IPS-20b (cell line): ENCODE results near the gene OLFM3.

Source experiments
- H3K27ac ChIP-seq: one replicate; pipeline ENCODE4 v1.5.1; 2013; ENCODE audit warnings: low read length
- H3K27me3 ChIP-seq: 2 replicates; pipeline ENCODE4 v1.6.1; 2013; ENCODE audit warnings: mild to moderate bottlenecking, low read length, inconsistent platforms; ENCODE audit not compliant: insufficient read depth
- H3K36me3 ChIP-seq: 2 replicates; pipeline ENCODE4 v1.6.1; 2013; ENCODE audit warnings: low read depth, mild to moderate bottlenecking, inconsistent platforms, low read length, moderate library complexity; ENCODE audit not compliant: insufficient read depth
- H3K4me1 ChIP-seq: 2 replicates; pipeline ENCODE4 v1.6.1; 2013; ENCODE audit warnings: mild to moderate bottlenecking, control low read depth, inconsistent platforms, low read length, moderate library complexity; ENCODE audit not compliant: insufficient read depth
- H3K4me3 ChIP-seq: 2 replicates; pipeline ENCODE4 v1.5.1; 2013; ENCODE audit warnings: mild to moderate bottlenecking, low read length, inconsistent platforms
- H3K9ac ChIP-seq: 2 replicates; pipeline ENCODE4 v1.6.1; 2013; ENCODE audit warnings: low read depth, mild to moderate bottlenecking, inconsistent platforms, low read length, moderate library complexity
- H3K9me3 ChIP-seq: 2 replicates; pipeline ENCODE4 v1.6.1; 2013; ENCODE audit warnings: mild to moderate bottlenecking, low read depth, low read length, inconsistent platforms; ENCODE audit not compliant: insufficient read depth

The OLFM3 gene

DNA sequence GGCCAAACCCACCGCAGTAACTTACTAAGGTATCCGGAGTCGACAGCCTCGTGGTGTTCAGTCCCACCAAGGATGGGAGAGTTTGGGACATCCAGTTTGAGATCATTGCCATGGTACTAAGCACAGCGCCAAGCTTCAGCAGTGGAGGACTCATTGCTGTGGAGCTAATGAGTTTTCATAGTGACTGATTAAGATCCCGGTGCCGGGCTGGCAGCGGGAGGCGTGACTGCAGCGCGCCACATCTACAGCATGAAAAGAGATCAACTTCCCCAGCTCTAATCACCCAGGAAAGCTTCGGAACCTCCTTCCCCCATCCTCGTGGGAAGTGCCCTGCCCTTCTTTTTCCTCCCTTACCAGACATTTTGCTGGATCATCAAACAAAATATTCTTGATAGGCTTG is 149.9 kb downstream of the OLFM3 start:
- H3K9ac ChIP-seq: peak overlapping the region; percentile 57; the same call in 1 of the 2 replicates
- no peaks in the 10 kb centered on the region for H3K27me3 ChIP-seq
- H3K36me3 ChIP-seq: no peaks in the 10 kb centered on the region
- peaks cover 24% of the 10 kb centered on the region; the same call in 1 of the 2 replicates for H3K4me1 ChIP-seq
- H3K27ac ChIP-seq: no peak overlapping the region
- peak overlapping the region; percentile 68 for H3K4me3 ChIP-seq
- no peaks in the 10 kb centered on the region for H3K9me3 ChIP-seq

DNA sequence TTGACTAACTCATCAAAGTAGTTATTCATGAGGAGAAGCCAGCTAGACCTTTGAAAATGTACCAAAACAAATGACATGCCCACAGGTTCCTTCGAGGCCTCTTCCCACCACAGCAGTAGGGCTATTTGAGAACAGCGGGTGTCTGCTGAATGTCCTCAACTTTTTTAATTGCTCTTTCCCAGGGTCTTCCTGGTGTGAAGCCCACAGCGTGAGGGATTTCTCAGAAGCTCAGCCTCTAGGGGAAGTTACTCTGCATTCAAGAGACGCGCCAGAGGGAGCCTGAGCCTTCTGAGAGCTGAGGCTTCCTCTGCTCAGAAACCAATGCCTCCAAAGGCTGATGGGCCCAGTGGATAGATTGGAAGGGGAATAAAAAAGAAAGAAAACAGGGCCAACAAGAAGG is 153.6 kb downstream of the OLFM3 start:
- H3K9ac ChIP-seq: no peak overlapping the region
- H3K9me3 ChIP-seq: no peaks in the 10 kb centered on the region
- no peaks in the 10 kb centered on the region for H3K27me3 ChIP-seq
- H3K4me3 ChIP-seq: no peak overlapping the region
- no peaks in the 10 kb centered on the region for H3K36me3 ChIP-seq
- peaks cover 20% of the 10 kb centered on the region; the same call in 1 of the 2 replicates for H3K4me1 ChIP-seq
- H3K27ac ChIP-seq: no peak overlapping the region

DNA sequence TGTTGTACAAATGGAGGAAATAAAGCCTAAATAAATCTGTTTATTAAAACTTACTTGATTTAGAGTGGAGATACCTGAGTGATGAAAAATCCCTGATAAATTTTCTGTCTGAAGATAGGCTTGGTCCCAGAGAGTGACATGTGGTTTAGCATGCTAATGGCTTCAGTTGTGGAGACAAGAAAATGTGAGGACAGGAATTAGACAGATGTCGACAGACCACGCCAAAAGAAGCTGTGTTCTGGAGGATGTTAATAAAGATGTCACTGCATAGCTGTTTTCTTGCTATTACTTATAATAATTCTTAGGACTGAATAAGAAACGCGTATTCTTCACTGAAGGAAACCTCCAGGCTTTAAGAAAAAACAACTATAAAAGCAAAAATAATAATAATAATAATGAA is 154.9 kb downstream of the OLFM3 start:
- Histone ChIP-seq H3K9me3 (no peaks in the 10 kb centered on the region), H3K9ac (no peak overlapping the region), H3K27me3 (no peaks in the 10 kb centered on the region), H3K4me3 (no peak overlapping the region), H3K36me3 (no peaks in the 10 kb centered on the region), H3K4me1 (peaks cover 13% of the 10 kb centered on the region; the same call in 1 of the 2 replicates), H3K27ac (no peak overlapping the region)

- no peak overlapping the region for H3K9ac ChIP-seq
- H3K27ac ChIP-seq: no peak overlapping the region
- H3K9me3 ChIP-seq: no peaks in the 10 kb centered on the region
- no peaks in the 10 kb centered on the region for H3K4me1 ChIP-seq
- no peaks in the 10 kb centered on the region for H3K27me3 ChIP-seq
- no peaks in the 10 kb centered on the region for H3K36me3 ChIP-seq
- H3K4me3 ChIP-seq: no peak overlapping the region
Measured at GRCh38 chr1:101835988-101836387, 160.7 kb downstream of the OLFM3 start.

DNA sequence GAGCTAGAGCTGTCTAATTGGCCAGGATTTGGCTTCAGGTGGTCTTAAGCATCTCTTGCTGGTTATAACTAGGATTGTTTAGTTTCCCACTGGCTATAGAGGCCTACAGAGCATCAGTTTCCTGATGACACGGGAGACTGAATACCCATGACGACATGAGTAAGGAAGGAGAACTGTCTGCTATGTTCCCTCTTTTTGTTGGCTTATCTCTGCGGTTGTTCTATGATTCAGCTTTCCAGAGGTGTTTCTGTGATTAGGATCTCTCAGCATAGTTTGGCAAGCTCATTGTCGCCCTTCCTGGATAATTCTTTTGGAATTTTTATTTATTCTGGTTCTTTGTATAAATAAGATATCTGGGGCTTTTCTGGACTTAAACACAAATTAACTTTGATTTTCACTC is 163.4 kb downstream of the OLFM3 start:
- no peaks in the 10 kb centered on the region for H3K27me3 ChIP-seq
- no peak overlapping the region for H3K27ac ChIP-seq
- no peaks in the 10 kb centered on the region for H3K36me3 ChIP-seq
- H3K4me3 ChIP-seq: no peak overlapping the region
- H3K4me1 ChIP-seq: no peaks in the 10 kb centered on the region
- H3K9me3 ChIP-seq: no peaks in the 10 kb centered on the region
- no peak overlapping the region for H3K9ac ChIP-seq

GRCh38 chr1:101826416-101826815 is 170.3 kb downstream of the OLFM3 start:
- no peak overlapping the region for H3K9ac ChIP-seq
- no peaks in the 10 kb centered on the region for H3K27me3 ChIP-seq
- H3K9me3 ChIP-seq: no peaks in the 10 kb centered on the region
- no peaks in the 10 kb centered on the region for H3K36me3 ChIP-seq
- H3K4me3 ChIP-seq: no peak overlapping the region
- H3K27ac ChIP-seq: no peak overlapping the region
- no peaks in the 10 kb centered on the region for H3K4me1 ChIP-seq

DNA sequence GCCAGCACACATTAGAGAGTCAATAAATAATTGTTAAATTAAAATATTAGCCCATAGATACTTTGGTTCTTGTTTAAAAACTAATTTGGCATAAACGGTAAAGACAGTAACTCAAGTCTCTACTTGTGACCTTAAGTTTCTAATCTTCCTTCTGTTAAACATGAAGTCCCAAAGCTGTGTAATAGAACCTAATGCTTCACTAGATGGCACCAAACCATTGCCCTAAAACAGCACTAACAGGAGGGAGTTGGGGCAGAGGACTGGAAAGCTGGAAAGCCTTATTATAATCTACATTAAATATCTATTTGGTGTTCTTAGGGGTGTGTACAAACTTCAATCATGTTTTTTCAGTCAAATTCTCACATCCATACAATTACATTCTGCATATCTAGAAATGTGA is 176.7 kb downstream of the OLFM3 start:
- H3K9ac ChIP-seq: no peak overlapping the region
- no peaks in the 10 kb centered on the region for H3K9me3 ChIP-seq
- no peaks in the 10 kb centered on the region for H3K4me1 ChIP-seq
- H3K36me3 ChIP-seq: no peaks in the 10 kb centered on the region
- no peak overlapping the region for H3K27ac ChIP-seq
- H3K4me3 ChIP-seq: no peak overlapping the region
- H3K27me3 ChIP-seq: no peaks in the 10 kb centered on the region

DNA sequence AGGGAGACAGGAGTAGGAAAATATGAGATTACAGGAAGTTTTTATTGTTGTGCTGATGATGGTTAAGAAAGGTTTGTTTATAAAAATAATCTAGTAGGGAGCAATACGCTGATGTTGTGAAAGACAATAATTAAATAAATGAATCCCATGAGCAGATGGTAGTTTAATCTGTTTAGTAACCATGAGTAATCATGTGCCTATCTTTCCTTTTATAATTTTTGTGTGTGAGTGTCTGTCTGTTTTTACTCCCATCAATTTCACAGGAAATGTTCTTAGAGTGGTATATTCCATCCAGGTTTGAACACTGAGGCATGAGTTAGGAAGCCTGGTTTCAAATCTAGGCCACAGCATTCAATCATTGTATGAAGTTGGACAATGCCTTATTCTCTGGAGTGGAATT is 180.5 kb downstream of the OLFM3 start:
- no peak overlapping the region for H3K27ac ChIP-seq
- H3K27me3 ChIP-seq: no peaks in the 10 kb centered on the region
- H3K4me3 ChIP-seq: no peak overlapping the region
- no peaks in the 10 kb centered on the region for H3K4me1 ChIP-seq
- no peaks in the 10 kb centered on the region for H3K36me3 ChIP-seq
- H3K9ac ChIP-seq: no peak overlapping the region
- H3K9me3 ChIP-seq: no peaks in the 10 kb centered on the region

DNA sequence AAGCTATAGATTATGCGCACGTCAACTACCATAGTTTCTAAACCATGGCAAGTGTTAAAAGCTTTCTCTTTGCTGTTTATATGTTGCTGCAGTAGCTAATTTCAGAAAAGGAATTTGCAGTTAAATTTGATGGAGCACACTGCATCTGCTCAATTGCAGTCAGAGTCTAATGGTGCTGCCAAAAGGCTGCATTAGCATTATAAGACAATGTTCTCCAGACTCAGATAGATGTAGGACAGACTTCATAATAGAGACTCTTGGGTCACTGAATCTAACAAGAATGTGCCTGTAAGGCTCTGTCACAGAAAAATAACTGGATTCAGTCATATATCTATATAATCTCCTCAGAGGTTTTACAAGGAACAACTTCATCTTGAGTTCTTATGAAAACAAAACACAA is 198.3 kb downstream of the OLFM3 start:
- peaks cover 3% of the 10 kb centered on the region; the same call in 1 of the 2 replicates for H3K4me1 ChIP-seq
- H3K36me3 ChIP-seq: no peaks in the 10 kb centered on the region
- H3K27me3 ChIP-seq: no peaks in the 10 kb centered on the region
- no peak overlapping the region for H3K27ac ChIP-seq
- no peak overlapping the region for H3K4me3 ChIP-seq
- no peaks in the 10 kb centered on the region for H3K9me3 ChIP-seq
- no peak overlapping the region for H3K9ac ChIP-seq

DNA sequence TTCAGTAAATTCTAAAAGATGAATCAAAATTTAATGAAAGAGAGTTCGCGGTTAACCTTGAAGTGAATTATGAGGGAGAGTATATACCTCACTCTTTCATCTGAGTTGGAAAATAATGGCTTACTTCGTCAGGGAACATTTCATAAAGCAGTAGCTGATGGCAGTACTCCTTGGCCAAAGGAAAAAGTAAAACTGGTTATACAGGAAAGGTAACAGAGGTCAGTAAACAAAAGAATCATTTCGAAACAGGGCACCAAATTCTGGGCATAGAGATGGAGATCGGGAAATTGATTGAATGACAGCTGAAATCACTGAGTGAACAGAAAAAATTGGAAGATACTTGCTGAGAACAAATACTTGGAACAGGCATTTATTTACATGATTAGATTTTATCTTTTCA is 199.0 kb downstream of the OLFM3 start:
- Histone ChIP-seq H3K9me3 (no peaks in the 10 kb centered on the region), H3K27ac (no peak overlapping the region), H3K4me3 (no peak overlapping the region), H3K9ac (no peak overlapping the region), H3K36me3 (no peaks in the 10 kb centered on the region), H3K4me1 (peaks cover 3% of the 10 kb centered on the region; the same call in 1 of the 2 replicates), H3K27me3 (no peaks in the 10 kb centered on the region)

GRCh38 chr1:101781201-101781831 is 215.4 kb downstream of the OLFM3 start:
- Histone ChIP-seq H3K27ac (no peak overlapping the region), H3K4me1 (no peaks in the 10 kb centered on the region), H3K36me3 (no peaks in the 10 kb centered on the region), H3K9ac (no peak overlapping the region), H3K27me3 (no peaks in the 10 kb centered on the region), H3K4me3 (no peak overlapping the region), H3K9me3 (no peaks in the 10 kb centered on the region)

DNA sequence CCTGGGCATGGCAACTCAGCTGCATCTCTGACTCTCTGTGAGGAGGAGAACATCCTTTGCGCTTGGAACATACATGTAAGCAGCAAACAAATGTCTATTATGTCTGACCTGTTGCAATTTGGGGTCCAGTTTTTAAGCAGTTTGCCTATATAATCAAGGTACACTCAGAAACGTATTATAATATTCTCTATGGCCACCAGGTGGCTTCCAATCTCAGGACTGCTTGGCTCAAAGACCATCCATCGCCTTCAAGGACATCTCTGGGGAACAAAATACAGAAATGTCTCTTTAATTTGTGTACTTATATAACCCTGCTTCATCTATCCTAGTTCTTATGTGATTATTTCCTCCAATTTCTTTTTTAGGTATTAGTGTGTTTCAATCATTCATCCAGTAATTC is 227.2 kb downstream of the OLFM3 start:
- H3K4me3 ChIP-seq: no peak overlapping the region
- no peaks in the 10 kb centered on the region for H3K27me3 ChIP-seq

More for the DNA sequence above, 227.2 kb downstream of the OLFM3 start:
- no peaks in the 10 kb centered on the region for H3K9me3 ChIP-seq
- H3K27ac ChIP-seq: no peak overlapping the region
- H3K4me1 ChIP-seq: 0 out of 2 replicates have a peak, but pooled peaks cover 1% of the 10 kb centered on the region
- H3K36me3 ChIP-seq: no peaks in the 10 kb centered on the region
- no peak overlapping the region for H3K9ac ChIP-seq
